OCI-LY1 (cell line): ENCODE results near the gene GSC2.

Source experiments
- CTCF ChIP-seq: fragments of 200-600 bp; sonication (generic), shearing (Covaris generic); IDR thresholded peaks from 2 replicates; pipeline ENCODE4 v1.5.1; 2017; ENCODE audit warnings: mild to moderate bottlenecking, antibody characterized with exemption, low read length, moderate library complexity, mixed read lengths
- EZH2 ChIP-seq: fragments of 200-600 bp; sonication (generic), shearing (Covaris generic); IDR thresholded peaks from 2 replicates; pipeline ENCODE4 v1.8.0; 2017; ENCODE audit warnings: borderline replicate concordance, mixed run types, mild to moderate bottlenecking, antibody characterized with exemption, low read length, moderate library complexity, mixed read lengths

- TF ChIP-seq CTCF (no peak), EZH2 (no peak)
Measured at GRCh38 chr22:19131685-19132015, 18.4 kb downstream of the GSC2 start.
